ENCODE data around the gene ERMAP. TPM values are rescaled to one million over a fixed set of nuclear protein-coding genes. Genes with fewer than 3 reads are reported as not detected.
"Not testable (repeated sequence)": the region's sequence is repeated elsewhere in the genome, so short reads cannot be mapped to it uniquely, and the experiment has no call there.

ERMAP gene
- total RNA-seq, 3 donors from 2014 or later, result 1.8 to 2.4 (median 2.1) TPM

GRCh38 chr1:42845866-42846256 is 28.9 kb downstream of the ERMAP start:
- no peak for DNase-seq
- no peaks in the 10 kb centered on the region for H3K27me3 Mint-ChIP-seq (ENCODE audit: low read depth)

GRCh38 chr1:42846257-42847110 is 29.6 kb downstream of the ERMAP start, which contains the start of gene ZNF691:
Gene ZNF691 (plus strand): TSS chr1:42846613. CDS start chr1:42849659, 3,046 bp downstream.
- Mint-ChIP-seq H3K4me3 (peak within 1 kb of the TSS; percentile 95), H3K27me3 (ENCODE audit: low read depth) (no peaks in the 10 kb centered on the region), H3K9me3 (no peaks in the 10 kb centered on the region), H3K4me1 (ENCODE audit: low read depth) (peaks cover 36% of the 10 kb centered on the region), H3K36me3 (ENCODE audit: insufficient read depth) (peaks cover 23% of the 10 kb centered on the region)
- peak; percentile 97 to 98 for ATAC-seq
- peak; percentile 81 for DNase-seq

More at GRCh38 chr1:42845866-42846256, 28.9 kb downstream of the ERMAP start:
- peak; percentile 2 to 5 for ATAC-seq
- peaks cover 36% of the 10 kb centered on the region for H3K4me1 Mint-ChIP-seq (ENCODE audit: low read depth)
- peak overlapping the region; percentile 95 for H3K4me3 Mint-ChIP-seq
- H3K36me3 Mint-ChIP-seq (ENCODE audit: insufficient read depth), result peaks cover 17% of the 10 kb centered on the region
- no peaks in the 10 kb centered on the region for H3K9me3 Mint-ChIP-seq

- Mint-ChIP-seq H3K27me3 (ENCODE audit: low read depth) (no peaks in the 10 kb centered on the region), H3K36me3 (ENCODE audit: insufficient read depth) (peaks cover 26% of the 10 kb centered on the region), H3K9me3 (no peaks in the 10 kb centered on the region), H3K4me3 (peak overlapping the region; percentile 95), H3K4me1 (ENCODE audit: low read depth) (peaks cover 37% of the 10 kb centered on the region)
- ATAC-seq, result no peak
- DNase-seq, result no peak
Observed at GRCh38 chr1:42847111-42847595, 30.2 kb downstream of the ERMAP start.

- Mint-ChIP-seq H3K27me3 (ENCODE audit: low read depth) (no peaks in the 10 kb centered on the region), H3K36me3 (ENCODE audit: insufficient read depth) (peaks cover 28% of the 10 kb centered on the region), H3K9me3 (no peaks in the 10 kb centered on the region), H3K4me3 (peak overlapping the region; percentile 95), H3K4me1 (ENCODE audit: low read depth) (peaks cover 39% of the 10 kb centered on the region)
- ATAC-seq (peak; percentile 31 to 42), DNase-seq (no peak)
Observed at GRCh38 chr1:42847721-42848460, 31.0 kb downstream of the ERMAP start.

GRCh38 chr1:42848823-42849537 is 32.1 kb downstream of the ERMAP start:
- DNase-seq, result no peak
- no peaks in the 10 kb centered on the region for H3K9me3 Mint-ChIP-seq
- H3K27me3 Mint-ChIP-seq (ENCODE audit: low read depth), result no peaks in the 10 kb centered on the region
- peak overlapping the region; percentile 25 for H3K4me3 Mint-ChIP-seq
- peaks cover 39% of the 10 kb centered on the region for H3K4me1 Mint-ChIP-seq (ENCODE audit: low read depth)
- no peak for ATAC-seq
- H3K36me3 Mint-ChIP-seq (ENCODE audit: insufficient read depth), result peaks cover 25% of the 10 kb centered on the region

- DNase-seq, result no peak
- Mint-ChIP-seq H3K4me3 (no peak overlapping the region), H3K36me3 (ENCODE audit: insufficient read depth) (peaks cover 25% of the 10 kb centered on the region), H3K27me3 (ENCODE audit: low read depth) (no peaks in the 10 kb centered on the region), H3K4me1 (ENCODE audit: low read depth) (peaks cover 39% of the 10 kb centered on the region), H3K9me3 (no peaks in the 10 kb centered on the region)
- no peak for ATAC-seq
Observed at GRCh38 chr1:42849944-42850343, 33.0 kb downstream of the ERMAP start.

GRCh38 chr1:42851420-42851819 is 34.5 kb downstream of the ERMAP start:
- Mint-ChIP-seq H3K27me3 (ENCODE audit: low read depth) (no peaks in the 10 kb centered on the region), H3K9me3 (no peaks in the 10 kb centered on the region), H3K4me3 (no peak overlapping the region), H3K36me3 (ENCODE audit: insufficient read depth) (peaks cover 25% of the 10 kb centered on the region), H3K4me1 (ENCODE audit: low read depth) (peaks cover 32% of the 10 kb centered on the region)
- ATAC-seq, result no peak
- no peak for DNase-seq

- H3K27me3 Mint-ChIP-seq (ENCODE audit: low read depth), result no peaks in the 10 kb centered on the region
- no peaks in the 10 kb centered on the region for H3K9me3 Mint-ChIP-seq
- no peak for ATAC-seq
- no peak for DNase-seq
- H3K4me1 Mint-ChIP-seq (ENCODE audit: low read depth), result peaks cover 29% of the 10 kb centered on the region
- peaks cover 25% of the 10 kb centered on the region for H3K36me3 Mint-ChIP-seq (ENCODE audit: insufficient read depth)
- no peak overlapping the region for H3K4me3 Mint-ChIP-seq
Observed at GRCh38 chr1:42851960-42852607, 35.2 kb downstream of the ERMAP start.

GRCh38 chr1:42852608-42852980 is 35.7 kb downstream of the ERMAP start:
- Mint-ChIP-seq H3K4me1 (ENCODE audit: low read depth) (peaks cover 24% of the 10 kb centered on the region), H3K9me3 (no peaks in the 10 kb centered on the region), H3K36me3 (ENCODE audit: insufficient read depth) (peaks cover 25% of the 10 kb centered on the region), H3K27me3 (ENCODE audit: low read depth) (no peaks in the 10 kb centered on the region), H3K4me3 (no peak overlapping the region)
- DNase-seq (no peak), ATAC-seq (no peak)

GRCh38 chr1:42853116-42853884 is 36.4 kb downstream of the ERMAP start:
- no peak overlapping the region for H3K4me3 Mint-ChIP-seq

GRCh38 chr1:42856554-42856953 is 39.6 kb downstream of the ERMAP start:
- not testable (repeated sequence) for H3K4me3 Mint-ChIP-seq; DNase-seq; H3K36me3 Mint-ChIP-seq (ENCODE audit: insufficient read depth); H3K4me1 Mint-ChIP-seq (ENCODE audit: low read depth); ATAC-seq
- Mint-ChIP-seq H3K27me3 (ENCODE audit: low read depth) (peaks cover 22% of the 10 kb centered on the region), H3K9me3 (peaks cover 12% of the 10 kb centered on the region)

More at GRCh38 chr1:42853116-42853884, 36.4 kb downstream of the ERMAP start:
- Mint-ChIP-seq H3K27me3 (ENCODE audit: low read depth) (no peaks in the 10 kb centered on the region), H3K4me1 (ENCODE audit: low read depth) (peaks cover 17% of the 10 kb centered on the region), H3K36me3 (ENCODE audit: insufficient read depth) (peaks cover 25% of the 10 kb centered on the region), H3K9me3 (no peaks in the 10 kb centered on the region)
- no peak for DNase-seq
- ATAC-seq, result no peak

- ATAC-seq, result not testable (repeated sequence)
Observed at GRCh38 chr1:42859366-42859765, 42.4 kb downstream of the ERMAP start.

GRCh38 chr1:42860339-42861013 is 43.6 kb downstream of the ERMAP start:
- no peak for ATAC-seq
- peaks cover 2% of the 10 kb centered on the region for H3K36me3 Mint-ChIP-seq (ENCODE audit: insufficient read depth)
- H3K27me3 Mint-ChIP-seq (ENCODE audit: low read depth), result peaks cover 26% of the 10 kb centered on the region
- no peaks in the 10 kb centered on the region for H3K4me1 Mint-ChIP-seq (ENCODE audit: low read depth)
- H3K9me3 Mint-ChIP-seq, result peaks cover 17% of the 10 kb centered on the region
- DNase-seq, result no peak
- H3K4me3 Mint-ChIP-seq, result no peak overlapping the region

More at GRCh38 chr1:42859366-42859765, 42.4 kb downstream of the ERMAP start:
- Mint-ChIP-seq H3K9me3 (peaks cover 17% of the 10 kb centered on the region), H3K27me3 (ENCODE audit: low read depth) (peaks cover 26% of the 10 kb centered on the region)
- H3K4me1 Mint-ChIP-seq (ENCODE audit: low read depth); H3K36me3 Mint-ChIP-seq (ENCODE audit: insufficient read depth); H3K4me3 Mint-ChIP-seq; DNase-seq: not testable (repeated sequence)

Measured in activated T-cell treated with anti-CD3 and anti-CD28 coated beads, Interleukin-2, amount 50 U/mL, for 4 hours (primary cell).